GM21423 (cell line): ENCODE measurements around the gene ADCY10.
A peak's percentile ranks its signal among the peaks of the same experiment; 100 is the strongest.
"Not testable (repeated sequence)": the region's sequence is repeated elsewhere in the genome, so short reads cannot be mapped to it uniquely, and the experiment has no call there.

Experiments used
- ATAC-seq: cut with Tn5 transposase; IDR thresholded peaks from one replicate; pipeline ENCODE4 v1.9.1; 2021; ENCODE audit warnings: mild to moderate bottlenecking, moderate library complexity; ENCODE audit not compliant: unreplicated experiment

ADCY10 gene

DNA sequence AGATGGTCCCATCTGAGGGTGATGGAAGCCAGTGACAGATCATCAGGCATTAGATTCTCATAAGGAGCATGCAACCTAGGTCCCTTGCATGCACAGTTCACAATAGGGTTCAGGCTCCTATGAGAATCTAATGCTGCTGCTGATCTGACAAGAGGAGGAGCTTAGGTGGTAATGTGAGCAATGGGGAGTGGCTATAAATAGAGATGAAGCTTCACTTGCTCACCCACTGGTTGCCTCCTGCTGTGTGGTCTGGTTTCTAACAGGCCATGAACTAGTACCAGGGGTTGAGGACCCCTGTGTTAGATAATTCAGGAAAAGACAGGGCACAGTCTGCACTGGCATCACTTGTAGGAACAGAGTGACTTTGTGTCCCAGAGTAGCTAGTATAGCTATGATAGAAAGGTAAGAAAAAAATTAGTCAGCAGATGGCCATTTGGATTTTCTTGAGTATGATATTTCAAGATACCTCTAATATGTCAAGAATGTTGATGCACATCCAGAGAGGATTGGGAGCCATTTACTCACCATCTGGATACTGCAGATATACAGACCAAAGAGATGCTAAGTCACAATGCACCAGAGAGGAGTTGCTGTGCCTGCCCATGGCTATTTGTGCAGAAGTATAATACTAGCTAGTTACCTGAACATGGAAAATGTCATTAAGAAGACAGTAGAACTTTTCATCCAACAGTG lies 53.6 kb downstream of the ADCY10 start:
- ATAC-seq: no peak

DNA sequence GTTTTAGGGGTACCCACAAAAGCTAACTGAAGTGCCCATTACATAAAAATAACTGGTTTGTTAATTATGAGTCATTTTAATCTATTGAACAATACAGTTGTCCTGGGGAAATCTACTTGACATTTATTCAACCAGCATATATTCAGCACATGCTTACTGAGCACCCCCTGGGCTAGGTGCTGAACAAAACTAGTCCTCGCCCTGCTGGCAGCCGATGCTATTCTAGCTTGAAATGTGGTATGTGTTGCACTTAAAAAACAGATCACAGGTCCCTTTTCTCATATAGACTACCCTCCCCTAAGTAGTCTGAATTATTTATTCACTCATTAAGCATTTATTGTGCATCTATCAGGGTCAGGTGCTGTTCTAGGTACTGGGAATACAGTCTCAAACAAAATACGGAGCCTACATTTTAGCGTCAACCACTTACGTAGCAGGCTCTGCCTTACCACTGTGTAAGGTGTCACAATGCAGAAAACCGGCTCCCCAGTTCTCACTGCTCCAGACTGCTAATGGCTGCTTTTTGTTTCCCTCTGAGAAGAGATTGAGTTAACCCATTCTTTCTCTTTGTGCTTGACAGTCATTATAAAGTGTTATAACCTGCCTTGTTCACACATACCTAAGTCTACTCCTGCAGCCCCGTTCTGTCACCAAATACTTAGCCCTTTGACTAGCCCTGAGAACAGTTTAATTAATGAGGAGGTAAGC lies 57.1 kb downstream of the ADCY10 start:
- ATAC-seq: no peak

GRCh38 chr1:167854184-167854583 lies 59.8 kb downstream of the ADCY10 start:
- ATAC-seq: no peak

GRCh38 chr1:167849666-167850065 lies 64.3 kb downstream of the ADCY10 start:
- ATAC-seq: no peak

DNA sequence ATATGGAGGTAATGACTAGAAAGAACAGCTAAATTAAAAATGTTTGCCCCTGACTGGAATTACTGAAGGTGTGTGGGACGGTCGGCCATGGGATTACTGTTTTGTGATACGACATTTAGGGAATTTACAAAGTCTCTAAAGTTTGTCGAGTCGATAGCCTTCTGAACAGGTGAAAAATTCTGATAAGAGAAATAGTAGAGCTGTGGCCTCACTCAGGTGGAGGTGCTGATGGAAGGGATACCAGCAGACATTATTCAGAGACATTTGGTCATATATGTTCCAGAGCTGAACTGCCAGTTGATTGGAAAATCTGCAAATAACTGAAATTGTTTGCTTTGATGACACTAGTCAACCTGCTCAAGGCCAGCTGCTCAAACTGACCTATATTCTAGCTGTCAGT lies 71.1 kb downstream of the ADCY10 start:
- ATAC-seq: no peak

DNA sequence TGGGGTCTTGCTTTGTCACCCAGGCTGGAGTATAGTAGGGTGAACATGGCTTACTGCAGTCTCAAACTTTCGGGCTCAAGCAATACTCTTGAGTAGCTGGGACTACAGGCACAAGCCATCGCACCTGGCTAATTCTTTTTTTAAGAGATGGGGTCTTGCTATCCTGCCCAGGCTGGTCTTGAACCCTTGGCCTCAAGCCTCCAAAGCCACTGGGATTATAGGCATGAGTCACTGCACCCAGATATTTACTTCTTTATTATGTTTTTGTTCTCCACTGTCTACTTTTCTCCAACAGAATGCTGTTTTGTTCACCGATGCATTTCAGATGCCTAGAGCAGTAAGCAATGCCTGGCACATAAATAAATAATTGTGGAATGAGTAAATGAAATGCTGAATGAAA lies 72.4 kb downstream of the ADCY10 start:
- ATAC-seq: no peak

DNA sequence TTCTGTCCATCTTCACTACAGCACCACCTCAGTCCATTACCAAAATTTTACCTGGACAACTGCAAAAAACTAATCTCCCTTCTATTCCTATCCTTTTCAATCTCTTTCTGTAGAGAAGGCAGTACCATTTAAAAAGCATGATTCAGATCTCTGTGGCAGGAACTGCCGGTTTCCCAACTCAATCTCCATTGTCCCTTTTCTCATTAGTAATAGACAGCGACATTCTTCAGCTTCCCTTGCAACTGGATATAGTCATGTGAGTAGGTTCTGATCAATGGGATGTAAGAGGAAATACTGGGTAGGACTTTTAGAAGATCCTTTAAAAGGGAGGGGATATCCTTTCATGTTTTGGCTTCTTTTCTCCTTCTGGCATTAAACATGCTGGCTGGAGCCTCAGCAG lies 74.9 kb downstream of the ADCY10 start:
- ATAC-seq: no peak

DNA sequence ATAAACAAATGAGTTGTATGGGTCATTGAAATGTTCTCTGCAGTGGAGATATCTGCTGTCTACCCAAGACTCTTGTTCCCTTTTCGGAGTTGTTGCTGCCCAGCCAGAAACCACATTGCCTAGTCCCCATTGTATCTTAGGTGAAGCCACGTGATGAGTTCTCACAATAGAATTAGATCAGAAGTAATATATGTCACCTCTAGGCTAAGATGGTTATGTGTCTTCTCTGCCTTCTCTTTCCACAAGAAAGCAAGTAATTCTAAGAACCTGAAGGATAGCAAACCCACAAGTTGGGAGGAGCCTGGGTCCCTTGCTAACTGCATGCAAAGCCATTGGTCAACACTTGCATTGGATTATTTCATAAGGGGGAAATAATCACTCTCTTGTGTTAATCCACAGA lies 76.6 kb downstream of the ADCY10 start:
- no peak for ATAC-seq

GRCh38 chr1:167836197-167836596 lies 77.7 kb downstream of the ADCY10 start:
- ATAC-seq: no peak

DNA sequence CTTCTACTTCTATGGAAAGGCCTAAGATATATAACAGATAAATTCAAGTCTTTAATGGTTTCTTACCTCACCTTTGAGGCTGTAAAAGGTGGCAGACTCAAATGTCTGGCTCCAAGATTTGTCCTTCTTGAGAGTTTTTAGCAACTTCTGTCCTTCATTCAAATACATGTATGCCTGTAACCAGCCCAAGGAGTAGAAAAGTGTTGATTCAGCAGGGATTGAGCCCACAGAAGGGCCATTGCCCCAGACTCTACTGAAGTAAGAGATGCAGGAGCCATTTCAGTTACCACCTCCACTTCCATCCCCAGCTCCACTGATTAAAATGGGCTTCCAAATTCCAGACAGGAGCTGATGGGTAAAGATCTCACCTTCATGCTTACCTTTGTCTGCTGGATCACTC lies 80.0 kb downstream of the ADCY10 start:
- ATAC-seq: no peak

GRCh38 chr1:167832693-167833092 lies 81.2 kb downstream of the ADCY10 start:
- ATAC-seq: no peak

- ATAC-seq: not testable (repeated sequence)
These were observed 83.3 kb downstream of the ADCY10 start for GRCh38 chr1:167830668-167831067.

DNA sequence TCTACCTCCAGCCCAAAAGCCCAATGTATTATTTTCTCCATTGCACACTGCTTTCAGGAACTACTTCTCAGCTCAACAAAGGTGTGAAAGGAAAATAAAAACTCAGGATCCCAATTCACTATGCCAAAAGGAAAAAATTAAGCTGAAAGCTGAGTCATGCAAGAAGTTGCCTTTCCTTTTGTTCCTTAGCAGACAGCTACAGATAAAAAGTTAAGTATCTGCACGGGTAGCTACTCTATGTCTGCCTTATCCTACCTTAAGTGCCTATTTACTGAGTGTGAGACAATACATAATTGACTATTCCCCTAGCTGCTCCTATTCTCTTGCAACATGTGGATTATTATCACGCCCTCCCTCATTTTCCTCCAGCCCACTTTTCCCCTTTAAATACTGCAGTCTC lies 84.1 kb downstream of the ADCY10 start:
- no peak for ATAC-seq

- ATAC-seq: no peak
These were observed 87.8 kb downstream of the ADCY10 start for GRCh38 chr1:167826127-167826526.

- no peak for ATAC-seq
These were observed 88.4 kb downstream of the ADCY10 start for GRCh38 chr1:167825419-167826079.

GRCh38 chr1:167824163-167824794 lies 89.7 kb downstream of the ADCY10 start:
- ATAC-seq: no peak

GRCh38 chr1:167821969-167822685 lies 91.8 kb downstream of the ADCY10 start:
- ATAC-seq: no peak

DNA sequence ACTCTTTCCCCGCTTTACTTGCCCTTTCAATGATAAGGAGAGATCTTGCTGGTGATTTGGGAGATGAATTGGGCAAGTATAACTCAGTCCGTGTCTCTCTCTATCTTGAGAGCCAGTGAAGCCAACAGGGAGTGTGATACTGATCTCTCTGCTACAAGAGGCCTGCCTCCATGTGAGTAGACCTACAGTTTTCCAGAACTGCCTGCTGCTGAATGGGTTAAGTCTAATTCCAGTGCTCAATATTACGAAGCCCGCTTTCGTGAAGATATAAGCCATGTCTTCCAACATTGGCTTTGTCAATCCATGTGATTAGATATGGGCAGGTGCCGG lies 92.6 kb downstream of the ADCY10 start:
- ATAC-seq: no peak

DNA sequence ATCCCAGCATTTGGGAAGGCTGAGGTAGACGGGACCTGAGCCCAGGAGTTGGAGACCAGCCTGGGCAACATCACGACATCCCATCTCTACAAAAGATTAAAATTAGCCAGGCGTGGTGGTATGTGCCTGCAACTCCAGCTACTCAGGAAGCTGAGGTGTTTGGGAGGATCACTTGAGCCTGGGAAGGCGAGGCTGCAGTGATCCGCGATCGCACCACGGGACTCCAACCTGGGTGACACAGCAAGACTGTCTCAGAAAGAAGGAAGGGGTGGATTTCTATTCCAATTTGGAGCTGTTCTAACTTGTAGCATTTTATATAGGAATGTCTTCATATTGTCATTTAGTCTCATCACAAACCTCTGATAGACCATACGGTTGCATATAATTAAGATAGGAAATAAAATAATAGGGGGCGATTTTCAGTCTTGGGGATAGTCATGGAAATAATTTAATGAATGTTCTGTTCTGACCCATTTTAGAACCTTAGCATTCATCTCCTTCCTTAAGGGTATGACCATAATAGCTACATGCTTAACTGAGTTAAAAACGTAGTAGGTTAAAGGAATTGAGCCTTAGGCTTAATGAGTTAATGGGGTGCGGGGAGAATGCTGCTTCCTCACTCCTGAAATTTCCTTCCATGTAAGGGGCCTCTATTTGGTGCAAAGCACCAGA lies 93.1 kb downstream of the ADCY10 start:
- ATAC-seq: no peak

- ATAC-seq: peak; percentile 72
These were observed 93.9 kb downstream of the ADCY10 start for GRCh38 chr1:167819849-167820683.
